ENCODE data around the gene FURIN.

FURIN gene

DNA sequence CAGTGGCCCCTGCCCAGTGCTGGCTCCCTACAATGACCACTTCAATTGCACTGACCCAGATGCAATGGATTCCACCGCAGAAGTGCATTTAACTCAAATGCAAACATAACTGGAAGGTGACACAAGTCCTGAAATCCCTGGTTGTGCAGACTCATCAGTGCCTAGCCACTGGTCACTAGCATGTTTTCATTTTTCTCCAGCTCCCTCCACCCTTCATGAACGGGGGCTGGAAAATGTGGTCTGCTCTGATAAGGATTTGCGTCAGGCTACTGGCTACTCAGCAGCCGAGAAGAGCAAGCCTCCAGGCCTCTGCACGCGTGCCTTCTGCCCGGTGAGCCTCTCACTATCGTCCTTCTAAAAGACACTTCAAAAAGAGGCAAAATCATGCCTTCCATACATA is 27.4 kb upstream of the FURIN start (continued):
- TF ChIP-seq, protein P1, sequence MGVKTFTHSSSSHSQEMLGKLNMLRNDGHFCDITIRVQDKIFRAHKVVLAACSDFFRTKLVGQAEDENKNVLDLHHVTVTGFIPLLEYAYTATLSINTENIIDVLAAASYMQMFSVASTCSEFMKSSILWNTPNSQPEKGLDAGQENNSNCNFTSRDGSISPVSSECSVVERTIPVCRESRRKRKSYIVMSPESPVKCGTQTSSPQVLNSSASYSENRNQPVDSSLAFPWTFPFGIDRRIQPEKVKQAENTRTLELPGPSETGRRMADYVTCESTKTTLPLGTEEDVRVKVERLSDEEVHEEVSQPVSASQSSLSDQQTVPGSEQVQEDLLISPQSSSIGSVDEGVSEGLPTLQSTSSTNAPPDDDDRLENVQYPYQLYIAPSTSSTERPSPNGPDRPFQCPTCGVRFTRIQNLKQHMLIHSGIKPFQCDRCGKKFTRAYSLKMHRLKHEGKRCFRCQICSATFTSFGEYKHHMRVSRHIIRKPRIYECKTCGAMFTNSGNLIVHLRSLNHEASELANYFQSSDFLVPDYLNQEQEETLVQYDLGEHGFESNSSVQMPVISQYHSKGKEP (tag by site-specific recombination; IDR thresholded peaks at IDR 0.05), result no peak
- TF ChIP-seq, protein P2, sequence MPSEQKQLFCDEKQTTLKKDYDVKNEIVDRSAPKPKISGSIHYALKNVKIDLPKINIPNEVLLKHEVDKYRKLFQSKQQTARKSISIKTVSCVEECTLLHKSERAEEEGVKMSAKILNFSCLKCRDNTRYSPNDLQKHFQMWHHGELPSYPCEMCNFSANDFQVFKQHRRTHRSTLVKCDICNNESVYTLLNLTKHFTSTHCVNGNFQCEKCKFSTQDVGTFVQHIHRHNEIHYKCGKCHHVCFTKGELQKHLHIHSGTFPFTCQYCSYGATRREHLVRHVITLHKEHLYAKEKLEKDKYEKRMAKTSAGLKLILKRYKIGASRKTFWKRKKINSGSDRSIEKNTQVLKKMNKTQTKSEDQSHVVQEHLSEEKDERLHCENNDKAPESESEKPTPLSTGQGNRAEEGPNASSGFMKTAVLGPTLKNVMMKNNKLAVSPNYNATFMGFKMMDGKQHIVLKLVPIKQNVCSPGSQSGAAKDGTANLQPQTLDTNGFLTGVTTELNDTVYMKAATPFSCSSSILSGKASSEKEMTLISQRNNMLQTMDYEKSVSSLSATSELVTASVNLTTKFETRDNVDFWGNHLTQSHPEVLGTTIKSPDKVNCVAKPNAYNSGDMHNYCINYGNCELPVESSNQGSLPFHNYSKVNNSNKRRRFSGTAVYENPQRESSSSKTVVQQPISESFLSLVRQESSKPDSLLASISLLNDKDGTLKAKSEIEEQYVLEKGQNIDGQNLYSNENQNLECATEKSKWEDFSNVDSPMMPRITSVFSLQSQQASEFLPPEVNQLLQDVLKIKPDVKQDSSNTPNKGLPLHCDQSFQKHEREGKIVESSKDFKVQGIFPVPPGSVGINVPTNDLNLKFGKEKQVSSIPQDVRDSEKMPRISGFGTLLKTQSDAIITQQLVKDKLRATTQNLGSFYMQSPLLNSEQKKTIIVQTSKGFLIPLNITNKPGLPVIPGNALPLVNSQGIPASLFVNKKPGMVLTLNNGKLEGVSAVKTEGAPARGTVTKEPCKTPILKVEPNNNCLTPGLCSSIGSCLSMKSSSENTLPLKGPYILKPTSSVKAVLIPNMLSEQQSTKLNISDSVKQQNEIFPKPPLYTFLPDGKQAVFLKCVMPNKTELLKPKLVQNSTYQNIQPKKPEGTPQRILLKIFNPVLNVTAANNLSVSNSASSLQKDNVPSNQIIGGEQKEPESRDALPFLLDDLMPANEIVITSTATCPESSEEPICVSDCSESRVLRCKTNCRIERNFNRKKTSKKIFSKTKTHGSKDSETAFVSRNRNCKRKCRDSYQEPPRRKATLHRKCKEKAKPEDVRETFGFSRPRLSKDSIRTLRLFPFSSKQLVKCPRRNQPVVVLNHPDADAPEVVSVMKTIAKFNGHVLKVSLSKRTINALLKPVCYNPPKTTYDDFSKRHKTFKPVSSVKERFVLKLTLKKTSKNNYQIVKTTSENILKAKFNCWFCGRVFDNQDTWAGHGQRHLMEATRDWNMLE (tag by site-specific recombination; conservative IDR thresholded peaks at IDR 0.05; ENCODE audit: low read depth), result no peak
- TF ChIP-seq ZNF37A (tag by site-specific recombination; IDR thresholded peaks at IDR 0.05) (no peak), HOXD13 (CRISPR knock-in tag; IDR thresholded peaks at IDR 0.05; ENCODE audit: borderline replicate concordance) (no peak), ZNF48 (tag by site-specific recombination; IDR thresholded peaks at IDR 0.05) (no peak)
- TF ChIP-seq, protein P3, sequence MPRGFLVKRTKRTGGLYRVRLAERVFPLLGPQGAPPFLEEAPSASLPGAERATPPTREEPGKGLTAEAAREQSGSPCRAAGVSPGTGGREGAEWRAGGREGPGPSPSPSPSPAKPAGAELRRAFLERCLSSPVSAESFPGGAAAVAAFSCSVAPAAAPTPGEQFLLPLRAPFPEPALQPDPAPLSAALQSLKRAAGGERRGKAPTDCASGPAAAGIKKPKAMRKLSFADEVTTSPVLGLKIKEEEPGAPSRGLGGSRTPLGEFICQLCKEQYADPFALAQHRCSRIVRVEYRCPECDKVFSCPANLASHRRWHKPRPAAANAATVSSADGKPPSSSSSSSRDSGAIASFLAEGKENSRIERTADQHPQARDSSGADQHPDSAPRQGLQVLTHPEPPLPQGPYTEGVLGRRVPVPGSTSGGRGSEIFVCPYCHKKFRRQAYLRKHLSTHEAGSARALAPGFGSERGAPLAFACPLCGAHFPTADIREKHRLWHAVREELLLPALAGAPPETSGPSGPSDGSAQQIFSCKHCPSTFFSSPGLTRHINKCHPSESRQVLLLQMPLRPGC (tag by site-specific recombination; IDR thresholded peaks at IDR 0.05), result no peak
- TF ChIP-seq, protein P4, sequence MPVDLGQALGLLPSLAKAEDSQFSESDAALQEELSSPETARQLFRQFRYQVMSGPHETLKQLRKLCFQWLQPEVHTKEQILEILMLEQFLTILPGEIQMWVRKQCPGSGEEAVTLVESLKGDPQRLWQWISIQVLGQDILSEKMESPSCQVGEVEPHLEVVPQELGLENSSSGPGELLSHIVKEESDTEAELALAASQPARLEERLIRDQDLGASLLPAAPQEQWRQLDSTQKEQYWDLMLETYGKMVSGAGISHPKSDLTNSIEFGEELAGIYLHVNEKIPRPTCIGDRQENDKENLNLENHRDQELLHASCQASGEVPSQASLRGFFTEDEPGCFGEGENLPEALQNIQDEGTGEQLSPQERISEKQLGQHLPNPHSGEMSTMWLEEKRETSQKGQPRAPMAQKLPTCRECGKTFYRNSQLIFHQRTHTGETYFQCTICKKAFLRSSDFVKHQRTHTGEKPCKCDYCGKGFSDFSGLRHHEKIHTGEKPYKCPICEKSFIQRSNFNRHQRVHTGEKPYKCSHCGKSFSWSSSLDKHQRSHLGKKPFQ (tag by site-specific recombination; IDR thresholded peaks at IDR 0.05), result no peak

DNA sequence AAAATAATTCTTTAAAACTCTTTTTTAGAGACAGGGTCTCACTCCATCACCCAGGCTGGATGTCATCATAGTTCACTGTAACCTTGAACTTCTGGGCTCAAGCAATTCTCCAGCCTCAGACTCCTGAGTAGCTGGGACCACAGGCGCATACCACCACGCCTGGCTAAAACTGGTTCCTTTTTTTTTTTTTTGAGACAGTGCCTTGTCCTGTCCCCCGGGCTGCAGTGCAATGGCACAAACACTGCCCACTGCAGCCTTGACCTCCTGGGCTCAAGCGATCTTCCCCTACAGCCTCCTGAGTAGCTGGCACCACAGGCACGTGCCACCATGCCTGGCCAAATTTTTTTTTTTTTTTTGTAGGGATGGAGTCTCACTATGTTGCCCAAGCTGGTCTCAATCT is 23.7 kb upstream of the FURIN start:
- no peaks in the 10 kb centered on the region for H3K9me3 ChIP-seq (ENCODE audit: control insufficient read depth, insufficient read depth, low read depth, low read length)
- ChIA-PET CTCF (interaction anchor here (0.7 to 1.1 kb wide), 2 partner anchors 41 to 85 kb away, joined by 5 to 6 read pairs; no protein-coding TSS in a partner anchor), POLR2A (no interaction called here)
- H3K27ac ChIP-seq (ENCODE audit: extremely low read depth, low read depth, low read length), result 0 out of 2 replicates have a peak overlapping the region, but pooled peaks have one; percentile 44
- TF ChIP-seq, protein P5, sequence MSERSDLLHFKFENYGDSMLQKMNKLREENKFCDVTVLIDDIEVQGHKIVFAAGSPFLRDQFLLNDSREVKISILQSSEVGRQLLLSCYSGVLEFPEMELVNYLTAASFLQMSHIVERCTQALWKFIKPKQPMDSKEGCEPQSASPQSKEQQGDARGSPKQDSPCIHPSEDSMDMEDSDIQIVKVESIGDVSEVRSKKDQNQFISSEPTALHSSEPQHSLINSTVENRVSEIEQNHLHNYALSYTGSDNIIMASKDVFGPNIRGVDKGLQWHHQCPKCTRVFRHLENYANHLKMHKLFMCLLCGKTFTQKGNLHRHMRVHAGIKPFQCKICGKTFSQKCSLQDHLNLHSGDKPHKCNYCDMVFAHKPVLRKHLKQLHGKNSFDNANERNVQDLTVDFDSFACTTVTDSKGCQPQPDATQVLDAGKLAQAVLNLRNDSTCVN (tag by site-specific recombination; optimal IDR thresholded peaks at IDR 0.05), result no peak
- TF ChIP-seq ZNF37A (tag by site-specific recombination; IDR thresholded peaks at IDR 0.05), result no peak
- TF ChIP-seq, protein P6, sequence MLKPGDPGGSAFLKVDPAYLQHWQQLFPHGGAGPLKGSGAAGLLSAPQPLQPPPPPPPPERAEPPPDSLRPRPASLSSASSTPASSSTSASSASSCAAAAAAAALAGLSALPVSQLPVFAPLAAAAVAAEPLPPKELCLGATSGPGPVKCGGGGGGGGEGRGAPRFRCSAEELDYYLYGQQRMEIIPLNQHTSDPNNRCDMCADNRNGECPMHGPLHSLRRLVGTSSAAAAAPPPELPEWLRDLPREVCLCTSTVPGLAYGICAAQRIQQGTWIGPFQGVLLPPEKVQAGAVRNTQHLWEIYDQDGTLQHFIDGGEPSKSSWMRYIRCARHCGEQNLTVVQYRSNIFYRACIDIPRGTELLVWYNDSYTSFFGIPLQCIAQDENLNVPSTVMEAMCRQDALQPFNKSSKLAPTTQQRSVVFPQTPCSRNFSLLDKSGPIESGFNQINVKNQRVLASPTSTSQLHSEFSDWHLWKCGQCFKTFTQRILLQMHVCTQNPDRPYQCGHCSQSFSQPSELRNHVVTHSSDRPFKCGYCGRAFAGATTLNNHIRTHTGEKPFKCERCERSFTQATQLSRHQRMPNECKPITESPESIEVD (tag by site-specific recombination; IDR thresholded peaks at IDR 0.05), result no peak
- no peak for TF ChIP-seq ZNF311 (tag by site-specific recombination; IDR thresholded peaks at IDR 0.05; ENCODE audit: borderline replicate concordance)
- no peak for TF ChIP-seq ZNF830 (tag by site-specific recombination; IDR thresholded peaks at IDR 0.05; ENCODE audit: low read depth)
- no peak for TF ChIP-seq ZNF157 (tag by site-specific recombination; IDR thresholded peaks at IDR 0.05)
- no peak for TF ChIP-seq ZFP69B (tag by site-specific recombination; IDR thresholded peaks at IDR 0.05)
- TF ChIP-seq, protein P7, sequence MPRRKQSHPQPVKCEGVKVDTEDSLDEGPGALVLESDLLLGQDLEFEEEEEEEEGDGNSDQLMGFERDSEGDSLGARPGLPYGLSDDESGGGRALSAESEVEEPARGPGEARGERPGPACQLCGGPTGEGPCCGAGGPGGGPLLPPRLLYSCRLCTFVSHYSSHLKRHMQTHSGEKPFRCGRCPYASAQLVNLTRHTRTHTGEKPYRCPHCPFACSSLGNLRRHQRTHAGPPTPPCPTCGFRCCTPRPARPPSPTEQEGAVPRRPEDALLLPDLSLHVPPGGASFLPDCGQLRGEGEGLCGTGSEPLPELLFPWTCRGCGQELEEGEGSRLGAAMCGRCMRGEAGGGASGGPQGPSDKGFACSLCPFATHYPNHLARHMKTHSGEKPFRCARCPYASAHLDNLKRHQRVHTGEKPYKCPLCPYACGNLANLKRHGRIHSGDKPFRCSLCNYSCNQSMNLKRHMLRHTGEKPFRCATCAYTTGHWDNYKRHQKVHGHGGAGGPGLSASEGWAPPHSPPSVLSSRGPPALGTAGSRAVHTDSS (tag by site-specific recombination; IDR thresholded peaks at IDR 0.05), result no peak
- TF ChIP-seq GFI1B (tag by site-specific recombination; IDR thresholded peaks at IDR 0.05), result no peak
- no peak overlapping the region for H3K4me3 ChIP-seq (ENCODE audit: low read depth, low read length)
- H3K36me3 ChIP-seq (ENCODE audit: control insufficient read depth in 2 of 2, insufficient read depth in 1 of 2, low read length in 2 of 2), result no peaks in the 10 kb centered on the region
- H3K4me1 ChIP-seq (ENCODE audit: control insufficient read depth, insufficient read depth, low read length), result peaks cover 3% of the 10 kb centered on the region

Data from HEK293 (cell line).